NT2/D1 (cell line): ENCODE data around the gene CLEC16A.

Experiments used
- SUZ12 ChIP-seq: IDR thresholded peaks from 2 replicates; pipeline ENCODE4 v1.6.1; 2011; ENCODE audit not compliant: insufficient read length, insufficient read depth; ENCODE audit errors: extremely low read depth
- YY1 ChIP-seq: IDR thresholded peaks from 2 replicates; pipeline ENCODE4 v1.6.1; 2011; ENCODE audit not compliant: insufficient read length, insufficient read depth
- ZNF274 ChIP-seq: IDR thresholded peaks from 2 replicates; pipeline ENCODE4 v1.6.1; 2011; ENCODE audit warnings: mild to moderate bottlenecking, low read depth, low read length

DNA sequence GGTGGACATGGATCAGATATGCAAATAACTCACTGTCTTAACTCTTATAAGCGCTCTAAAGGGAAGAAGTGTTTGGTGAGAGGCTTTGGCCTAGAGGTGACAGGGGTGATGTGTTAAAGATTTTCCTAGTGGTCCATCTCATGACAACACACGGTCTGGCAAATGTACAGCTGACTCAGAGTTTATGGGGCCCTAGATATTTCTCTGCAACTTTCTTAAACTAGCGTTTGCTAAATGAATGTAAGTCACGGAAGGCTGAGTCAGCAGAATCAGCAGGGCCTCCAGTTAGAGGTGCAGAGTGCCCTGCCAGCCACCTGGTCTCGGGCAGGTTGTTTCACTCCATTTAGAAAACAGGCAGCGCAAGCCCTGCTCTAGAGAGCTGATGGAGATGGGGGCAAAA, 40.1 kb downstream of the CLEC16A start:
- TF ChIP-seq YY1 = no peak
- TF ChIP-seq ZNF274 = no peak
- TF ChIP-seq SUZ12 = no peak
